Stimulated activated CD4-positive, alpha-beta T cell treated with anti-CD3 and anti-CD28 coated beads, Interleukin-15, amount 100 ng/mL, for 1 hour (primary cell): ENCODE measurements around the gene PABPN1L.

Experiments
- DNase-seq, 2 donors: peaks; one replicate each; pipeline ENCODE4 v3.0.0-alpha.2; 2020; ENCODE audit warnings: low read depth in 1 of 2, low spot score in 1 of 2

Gene PABPN1L

DNA sequence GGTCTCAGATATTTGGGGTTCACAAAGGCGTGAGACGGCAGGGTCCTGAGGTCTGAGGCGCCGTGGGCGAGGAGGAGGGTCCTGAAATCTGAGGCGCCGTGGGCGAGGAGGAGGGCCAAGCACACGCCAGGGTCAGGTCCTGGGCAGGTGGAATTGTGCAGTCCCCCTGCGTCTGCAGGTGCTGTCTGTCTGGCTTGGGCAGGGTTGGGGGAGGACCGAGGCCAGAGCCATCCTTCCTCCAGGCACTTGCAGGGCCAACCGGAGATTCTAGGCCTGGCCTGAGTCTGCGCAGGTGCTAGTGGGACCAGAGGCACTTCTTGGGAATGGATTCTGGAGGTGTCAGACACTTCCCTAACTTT is 52.3 kb downstream of the PABPN1L start:
- no peak for DNase-seq
